Right atrium auricular region (tissue), 2 donors: ENCODE measurements around the gene PROX2. TPM values are rescaled to one million over a fixed set of nuclear protein-coding genes. Genes with fewer than 3 reads are reported as not detected.

Experiments
- DNase-seq: peaks from one replicate; pipeline ENCODE4 v3.0.0-alpha.2; 2019; ENCODE audit warnings: low spot score
- H3K27ac ChIP-seq, 2 donors: fragments of 200-600 bp; sonication (generic); 1 replicate in 1 of 2; 2 replicates in 1 of 2; pipeline ENCODE4 v1.5.1; 2016 to 2019
- H3K27me3 ChIP-seq, 2 donors: fragments of 200-600 bp; sonication (generic); one replicate each; pipeline versions ENCODE4 v1.5.1 to v1.6.0; 2017 to 2019
- H3K36me3 ChIP-seq: fragments of 200-600 bp; sonication (generic); one replicate; pipeline ENCODE4 v1.5.1; 2016
- H3K4me1 ChIP-seq, 2 donors: fragments of 200-600 bp; sonication (generic); one replicate each; pipeline versions ENCODE4 v1.5.1 to v1.6.0; 2017 to 2019
- H3K4me3 ChIP-seq, 2 donors: fragments of 200-600 bp; sonication (generic); 1 replicate in 1 of 2; 2 replicates in 1 of 2; pipeline ENCODE4 v1.5.1; 2017 to 2019; ENCODE audit warnings: mild to moderate bottlenecking in 1 of 2, moderate library complexity in 1 of 2
- H3K9me3 ChIP-seq, 2 donors: fragments of 200-600 bp; sonication (generic); one replicate each; pipeline ENCODE4 v1.5.1; 2019
- CTCF ChIP-seq, 2 donors: fragments of 200-600 bp; sonication (generic); IDR thresholded peaks; one replicate each; pipeline ENCODE4 v1.5.1; 2019; ENCODE audit warnings: antibody characterized with exemption in 2 of 2
- total RNA-seq, 2 donors: library from RNA; depleted of rRNA; stranded (reverse); fragments of >200 nt; gene quantifications; one replicate each; pipeline ENCODE4 v1.1.0, GENCODE V29; 2016

Gene PROX2
- total RNA-seq, 2 donors from 2014 or later = not detected

GRCh38 chr14:74879427-74880182 lies 3.7 kb upstream of the PROX2 start:
- no peaks in the 10 kb centered on the region for H3K27me3 ChIP-seq
- no peak overlapping the region for H3K27ac ChIP-seq
- peaks cover 0 to 29% of the 10 kb centered on the region in 2 donors for H3K4me1 ChIP-seq
- TF ChIP-seq CTCF (IDR thresholded peaks at IDR 0.05) = no peak
- no peak for DNase-seq
- H3K4me3 ChIP-seq = no peak overlapping the region
- H3K36me3 ChIP-seq = no peaks in the 10 kb centered on the region
- no peaks in the 10 kb centered on the region for H3K9me3 ChIP-seq

GRCh38 chr14:74875204-74875603 lies 741 bp downstream of the PROX2 start:
- Histone ChIP-seq H3K4me3 (no peak overlapping the region), H3K27me3 (no peaks in the 10 kb centered on the region), H3K27ac (no peak overlapping the region), H3K9me3 (no peaks in the 10 kb centered on the region), H3K4me1 (no peaks in the 10 kb centered on the region), H3K36me3 (no peaks in the 10 kb centered on the region)
- DNase-seq = no peak
- no peak for TF ChIP-seq CTCF (IDR thresholded peaks at IDR 0.05)

GRCh38 chr14:74871819-74872218 lies 4.1 kb downstream of the PROX2 start:
- TF ChIP-seq CTCF (IDR thresholded peaks at IDR 0.05) = no peak
- Histone ChIP-seq H3K36me3 (no peaks in the 10 kb centered on the region), H3K4me3 (no peak overlapping the region), H3K9me3 (no peaks in the 10 kb centered on the region), H3K4me1 (peaks cover 0 to 6% of the 10 kb centered on the region in 2 donors), H3K27me3 (no peaks in the 10 kb centered on the region), H3K27ac (no peak overlapping the region)
- DNase-seq = no peak

- no peak for DNase-seq
- Histone ChIP-seq H3K4me3 (no peak overlapping the region), H3K9me3 (no peaks in the 10 kb centered on the region), H3K36me3 (no peaks in the 10 kb centered on the region), H3K27ac (no peak overlapping the region), H3K27me3 (no peaks in the 10 kb centered on the region), H3K4me1 (peaks cover 0 to 6% of the 10 kb centered on the region in 2 donors)
- TF ChIP-seq CTCF (IDR thresholded peaks at IDR 0.05) = no peak
Measured at GRCh38 chr14:74868739-74869138, 7.2 kb downstream of the PROX2 start.

GRCh38 chr14:74867673-74868072 lies 8.3 kb downstream of the PROX2 start:
- Histone ChIP-seq H3K4me1 (peaks cover 0 to 6% of the 10 kb centered on the region in 2 donors), H3K36me3 (no peaks in the 10 kb centered on the region), H3K27me3 (no peaks in the 10 kb centered on the region), H3K27ac (no peak overlapping the region), H3K4me3 (no peak overlapping the region), H3K9me3 (no peaks in the 10 kb centered on the region)
- TF ChIP-seq CTCF (IDR thresholded peaks at IDR 0.05) = no peak
- peak; percentile 79 for DNase-seq
